ENCODE results near the gene CAPN13.

The CAPN13 gene

GRCh38 chr2:30683236-30683956, 123.8 kb downstream of the CAPN13 start:
- no peak for DNase-seq (ENCODE audit: insufficient read length)
- peak; percentile 9 for FAIRE-seq
- TF ChIP-seq TAF1 (IDR thresholded peaks at IDR 0.05; ENCODE audit: borderline replicate concordance, low read depth, low read length) (0 out of 2 replicates have a peak, but pooled peaks have one; percentile 15), POLR2A (IDR thresholded peaks at IDR 0.05; ENCODE audit: low read depth, low read length) (no peak)

DNA sequence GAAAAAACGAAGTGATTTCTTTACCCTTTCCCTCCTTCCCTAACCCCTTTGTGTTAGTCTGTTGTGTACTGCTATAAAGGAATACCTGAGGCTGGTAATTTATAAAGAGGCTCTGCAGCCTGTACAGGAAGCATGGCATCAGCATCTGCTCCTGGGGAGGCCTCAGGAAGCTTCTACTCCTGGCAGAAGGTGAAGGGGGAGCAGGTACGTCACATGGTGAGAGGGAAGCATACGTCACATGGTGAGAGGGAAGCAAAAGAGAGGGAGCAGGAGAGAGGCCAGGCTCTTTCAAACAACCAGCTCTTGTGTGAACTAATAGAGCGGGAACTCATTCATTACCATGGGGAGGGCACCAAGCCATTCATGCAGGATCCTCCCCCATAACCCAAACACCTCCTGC, 126.2 kb downstream of the CAPN13 start:
- FAIRE-seq (no peak), DNase-seq (ENCODE audit: insufficient read length) (no peak)
- TF ChIP-seq POLR2A (IDR thresholded peaks at IDR 0.05; ENCODE audit: low read depth, low read length) (no peak), POLR2AphosphoS5 (IDR thresholded peaks at IDR 0.05; ENCODE audit: low read depth, low read length) (no peak), TAF1 (IDR thresholded peaks at IDR 0.05; ENCODE audit: borderline replicate concordance, low read depth, low read length) (no peak)

DNA sequence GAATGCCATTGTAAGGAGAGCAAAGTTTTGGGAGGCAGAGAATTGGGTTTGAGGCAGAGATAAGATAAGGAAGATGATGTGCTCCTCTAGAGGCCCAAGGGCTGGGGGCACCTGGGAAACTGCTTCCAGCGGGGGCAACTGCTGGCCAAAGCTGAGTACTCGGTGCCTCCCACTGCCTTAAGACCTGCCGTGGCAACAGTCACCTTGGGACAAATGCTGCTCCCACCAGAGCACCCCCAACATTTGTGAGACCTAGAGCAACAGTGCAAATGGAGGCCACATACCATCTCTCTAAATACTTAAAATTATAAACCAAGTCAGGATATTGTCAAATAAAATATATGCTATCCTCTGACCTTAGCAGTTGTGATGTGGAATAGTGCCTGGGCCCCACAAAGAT, 127.1 kb downstream of the CAPN13 start:
- FAIRE-seq (no peak), DNase-seq (ENCODE audit: insufficient read length) (no peak)
- no peak for TF ChIP-seq TAF1 (IDR thresholded peaks at IDR 0.05; ENCODE audit: borderline replicate concordance, low read depth, low read length)
- TF ChIP-seq POLR2A (IDR thresholded peaks at IDR 0.05; ENCODE audit: low read depth, low read length), result no peak
- no peak for TF ChIP-seq POLR2AphosphoS5 (IDR thresholded peaks at IDR 0.05; ENCODE audit: low read depth, low read length)

GRCh38 chr2:30679426-30680088, 127.7 kb downstream of the CAPN13 start:
- FAIRE-seq (no peak), DNase-seq (ENCODE audit: insufficient read length) (no peak)
- TF ChIP-seq TAF1 (IDR thresholded peaks at IDR 0.05; ENCODE audit: borderline replicate concordance, low read depth, low read length), result no peak
- no peak for TF ChIP-seq POLR2AphosphoS5 (IDR thresholded peaks at IDR 0.05; ENCODE audit: low read depth, low read length)
- no peak for TF ChIP-seq POLR2A (IDR thresholded peaks at IDR 0.05; ENCODE audit: low read depth, low read length)

GRCh38 chr2:30678410-30679137, 128.7 kb downstream of the CAPN13 start:
- FAIRE-seq, result no peak
- TF ChIP-seq TAF1 (IDR thresholded peaks at IDR 0.05; ENCODE audit: borderline replicate concordance, low read depth, low read length) (no peak), POLR2AphosphoS5 (IDR thresholded peaks at IDR 0.05; ENCODE audit: low read depth, low read length) (no peak), POLR2A (IDR thresholded peaks at IDR 0.05; ENCODE audit: low read depth, low read length) (no peak)

DNA sequence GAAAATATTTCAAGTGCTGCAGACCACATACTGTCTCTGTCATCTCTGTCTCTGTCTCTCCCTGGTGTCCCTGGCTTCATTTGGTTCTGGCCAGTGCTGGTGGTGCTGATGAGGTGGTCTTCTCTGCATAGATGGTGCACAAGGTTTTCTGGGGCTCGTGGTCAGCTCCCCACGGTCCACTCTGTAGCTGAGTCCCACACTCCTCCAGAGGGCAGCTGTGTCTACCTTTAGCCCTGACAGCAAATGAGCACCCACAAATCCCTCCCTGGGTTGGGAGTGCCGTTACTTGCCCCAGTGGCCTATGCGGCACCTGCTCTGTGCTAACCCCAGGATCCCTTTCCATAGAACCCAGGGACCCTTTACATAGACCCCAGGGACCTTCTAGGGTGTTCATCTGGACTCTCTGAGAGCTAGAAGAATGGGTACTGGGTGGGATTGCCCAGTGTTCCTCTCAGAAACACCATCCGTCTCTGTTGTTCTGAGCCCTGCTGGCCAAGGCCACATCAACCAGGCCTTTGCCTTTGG, 129.3 kb downstream of the CAPN13 start:
- FAIRE-seq, result no peak
- TF ChIP-seq TAF1 (IDR thresholded peaks at IDR 0.05; ENCODE audit: borderline replicate concordance, low read depth, low read length) (no peak), POLR2AphosphoS5 (IDR thresholded peaks at IDR 0.05; ENCODE audit: low read depth, low read length) (no peak), POLR2A (IDR thresholded peaks at IDR 0.05; ENCODE audit: low read depth, low read length) (no peak)

More at GRCh38 chr2:30678410-30679137, 128.7 kb downstream of the CAPN13 start:
- no peak for DNase-seq (ENCODE audit: insufficient read length)

GRCh38 chr2:30677231-30677630, 130.0 kb downstream of the CAPN13 start:
- FAIRE-seq, result no peak
- TF ChIP-seq POLR2AphosphoS5 (IDR thresholded peaks at IDR 0.05; ENCODE audit: low read depth, low read length) (no peak), POLR2A (IDR thresholded peaks at IDR 0.05; ENCODE audit: low read depth, low read length) (no peak), TAF1 (IDR thresholded peaks at IDR 0.05; ENCODE audit: borderline replicate concordance, low read depth, low read length) (no peak)
- no peak for DNase-seq (ENCODE audit: insufficient read length)

More for the DNA sequence above, 129.3 kb downstream of the CAPN13 start:
- DNase-seq (ENCODE audit: insufficient read length), result no peak

- FAIRE-seq (no peak), DNase-seq (ENCODE audit: insufficient read length) (no peak)
- TF ChIP-seq POLR2AphosphoS5 (IDR thresholded peaks at IDR 0.05; ENCODE audit: low read depth, low read length) (no peak), TAF1 (IDR thresholded peaks at IDR 0.05; ENCODE audit: borderline replicate concordance, low read depth, low read length) (no peak), POLR2A (IDR thresholded peaks at IDR 0.05; ENCODE audit: low read depth, low read length) (no peak)
Observed at GRCh38 chr2:30675758-30676157, 131.5 kb downstream of the CAPN13 start.

- FAIRE-seq, result no peak
- TF ChIP-seq POLR2A (IDR thresholded peaks at IDR 0.05; ENCODE audit: low read depth, low read length) (no peak), TAF1 (IDR thresholded peaks at IDR 0.05; ENCODE audit: borderline replicate concordance, low read depth, low read length) (no peak), POLR2AphosphoS5 (IDR thresholded peaks at IDR 0.05; ENCODE audit: low read depth, low read length) (no peak)
- no peak for DNase-seq (ENCODE audit: insufficient read length)
Observed at GRCh38 chr2:30673127-30673526, 134.1 kb downstream of the CAPN13 start.
